ENCODE results near the gene TMEM52.

GRCh38 chr1:1893291-1893985 is 25.6 kb downstream of the TMEM52 start:
- no peak for TF ChIP-seq MYC (IDR thresholded peaks at IDR 0.05; ENCODE audit: borderline replicate concordance, low read length)
- TF ChIP-seq, protein P1, sequence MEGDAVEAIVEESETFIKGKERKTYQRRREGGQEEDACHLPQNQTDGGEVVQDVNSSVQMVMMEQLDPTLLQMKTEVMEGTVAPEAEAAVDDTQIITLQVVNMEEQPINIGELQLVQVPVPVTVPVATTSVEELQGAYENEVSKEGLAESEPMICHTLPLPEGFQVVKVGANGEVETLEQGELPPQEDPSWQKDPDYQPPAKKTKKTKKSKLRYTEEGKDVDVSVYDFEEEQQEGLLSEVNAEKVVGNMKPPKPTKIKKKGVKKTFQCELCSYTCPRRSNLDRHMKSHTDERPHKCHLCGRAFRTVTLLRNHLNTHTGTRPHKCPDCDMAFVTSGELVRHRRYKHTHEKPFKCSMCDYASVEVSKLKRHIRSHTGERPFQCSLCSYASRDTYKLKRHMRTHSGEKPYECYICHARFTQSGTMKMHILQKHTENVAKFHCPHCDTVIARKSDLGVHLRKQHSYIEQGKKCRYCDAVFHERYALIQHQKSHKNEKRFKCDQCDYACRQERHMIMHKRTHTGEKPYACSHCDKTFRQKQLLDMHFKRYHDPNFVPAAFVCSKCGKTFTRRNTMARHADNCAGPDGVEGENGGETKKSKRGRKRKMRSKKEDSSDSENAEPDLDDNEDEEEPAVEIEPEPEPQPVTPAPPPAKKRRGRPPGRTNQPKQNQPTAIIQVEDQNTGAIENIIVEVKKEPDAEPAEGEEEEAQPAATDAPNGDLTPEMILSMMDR (IDR thresholded peaks at IDR 0.05), result no peak
- TF ChIP-seq POLR2A (IDR thresholded peaks at IDR 0.05; ENCODE audit: low read length), result no peak
- no peak for TF ChIP-seq EHMT2 (IDR thresholded peaks at IDR 0.05; ENCODE audit: low read depth)
- no peak for TF ChIP-seq KDM1A (IDR thresholded peaks at IDR 0.05; ENCODE audit: low read depth)
- no peak for TF ChIP-seq RAD21 (conservative IDR thresholded peaks at IDR 0.05 in 1 of 2, IDR thresholded peaks at IDR 0.05 in 1 of 2)
- TF ChIP-seq EP300 (IDR thresholded peaks at IDR 0.05), result no peak
- TF ChIP-seq SMC3 (IDR thresholded peaks at IDR 0.05), result no peak
- TF ChIP-seq REST (IDR thresholded peaks at IDR 0.05), result no peak
